GM21447 (cell line): ENCODE measurements around the gene GPBP1.

Experiments
- ATAC-seq: cut with Tn5 transposase; IDR thresholded peaks from one replicate; pipeline ENCODE4 v1.9.1; 2021; ENCODE audit not compliant: unreplicated experiment

GPBP1 gene

GRCh38 chr5:57209316-57210040 lies 35.6 kb downstream of the GPBP1 start:
- ATAC-seq: no peak

- ATAC-seq: no peak
Observed at GRCh38 chr5:57210633-57211032, 36.8 kb downstream of the GPBP1 start.

- no peak for ATAC-seq
Observed at GRCh38 chr5:57211039-57211438, 37.2 kb downstream of the GPBP1 start.

- ATAC-seq: no peak
Observed at GRCh38 chr5:57215629-57216195, 41.9 kb downstream of the GPBP1 start.

GRCh38 chr5:57216714-57217113 lies 42.9 kb downstream of the GPBP1 start:
- ATAC-seq: no peak

GRCh38 chr5:57219386-57219785 lies 45.5 kb downstream of the GPBP1 start:
- ATAC-seq: no peak

GRCh38 chr5:57221049-57221568 lies 47.2 kb downstream of the GPBP1 start:
- ATAC-seq: no peak

GRCh38 chr5:57225553-57225952 lies 51.7 kb downstream of the GPBP1 start:
- ATAC-seq: no peak

GRCh38 chr5:57229313-57229712 lies 55.5 kb downstream of the GPBP1 start:
- ATAC-seq: no peak

- no peak for ATAC-seq
Observed at GRCh38 chr5:57231607-57232006, 57.7 kb downstream of the GPBP1 start.

GRCh38 chr5:57232293-57233033 lies 58.6 kb downstream of the GPBP1 start:
- no peak for ATAC-seq

GRCh38 chr5:57243286-57244137 lies 69.7 kb downstream of the GPBP1 start:
- ATAC-seq: peak; percentile 93

- no peak for ATAC-seq
Observed at GRCh38 chr5:57244331-57244730, 70.5 kb downstream of the GPBP1 start.

GRCh38 chr5:57246426-57246825 lies 72.6 kb downstream of the GPBP1 start:
- no peak for ATAC-seq

- ATAC-seq: no peak
Observed at GRCh38 chr5:57247765-57248164, 73.9 kb downstream of the GPBP1 start.

GRCh38 chr5:57249265-57249874 lies 75.5 kb downstream of the GPBP1 start:
- no peak for ATAC-seq

- no peak for ATAC-seq
Observed at GRCh38 chr5:57258052-57258451, 84.2 kb downstream of the GPBP1 start.

GRCh38 chr5:57258943-57259342 lies 85.1 kb downstream of the GPBP1 start:
- no peak for ATAC-seq

GRCh38 chr5:57259704-57260103 lies 85.8 kb downstream of the GPBP1 start:
- no peak for ATAC-seq

- no peak for ATAC-seq
Observed at GRCh38 chr5:57262541-57262940, 88.7 kb downstream of the GPBP1 start.

- no peak for ATAC-seq
Observed at GRCh38 chr5:57267805-57268204, 93.9 kb downstream of the GPBP1 start.
